ENCODE measurements around the gene NELFA.

Gene NELFA

GRCh38 chr4:1973218-1973617, 35.6 kb downstream of the NELFA start:
- no peak overlapping the region for H3K4me3 Mint-ChIP-seq

GRCh38 chr4:1972414-1972813, 36.4 kb downstream of the NELFA start:
- H3K9me3 Mint-ChIP-seq, result no peaks in the 10 kb centered on the region
- peaks cover 74% of the 10 kb centered on the region for H3K36me3 Mint-ChIP-seq (ENCODE audit: low read depth)
- no peaks in the 10 kb centered on the region for H3K27me3 Mint-ChIP-seq
- H3K4me1 Mint-ChIP-seq (ENCODE audit: low read depth), result no peaks in the 10 kb centered on the region
- no peak overlapping the region for H3K27ac Mint-ChIP-seq
- no peak overlapping the region for H3K4me3 Mint-ChIP-seq

More at GRCh38 chr4:1973218-1973617, 35.6 kb downstream of the NELFA start:
- no peaks in the 10 kb centered on the region for H3K27me3 Mint-ChIP-seq
- H3K9me3 Mint-ChIP-seq, result no peaks in the 10 kb centered on the region
- peaks cover 73% of the 10 kb centered on the region for H3K36me3 Mint-ChIP-seq (ENCODE audit: low read depth)
- H3K27ac Mint-ChIP-seq, result no peak overlapping the region
- H3K4me1 Mint-ChIP-seq (ENCODE audit: low read depth), result no peaks in the 10 kb centered on the region

GRCh38 chr4:1971456-1972200, 37.1 kb downstream of the NELFA start:
- Mint-ChIP-seq H3K36me3 (ENCODE audit: low read depth) (peaks cover 69% of the 10 kb centered on the region), H3K4me1 (ENCODE audit: low read depth) (no peaks in the 10 kb centered on the region), H3K9me3 (no peaks in the 10 kb centered on the region), H3K27me3 (no peaks in the 10 kb centered on the region), H3K27ac (no peak overlapping the region), H3K4me3 (no peak overlapping the region)

GRCh38 chr4:1970926-1971325, 37.8 kb downstream of the NELFA start:
- Mint-ChIP-seq H3K27me3 (no peaks in the 10 kb centered on the region), H3K9me3 (no peaks in the 10 kb centered on the region), H3K4me1 (ENCODE audit: low read depth) (no peaks in the 10 kb centered on the region), H3K4me3 (no peak overlapping the region), H3K27ac (no peak overlapping the region), H3K36me3 (ENCODE audit: low read depth) (peaks cover 69% of the 10 kb centered on the region)

GRCh38 chr4:1969928-1970723, 38.6 kb downstream of the NELFA start:
- Mint-ChIP-seq H3K27me3 (no peaks in the 10 kb centered on the region), H3K4me3 (no peak overlapping the region), H3K27ac (no peak overlapping the region), H3K36me3 (ENCODE audit: low read depth) (peaks cover 69% of the 10 kb centered on the region), H3K4me1 (ENCODE audit: low read depth) (peaks cover 5% of the 10 kb centered on the region), H3K9me3 (no peaks in the 10 kb centered on the region)

- H3K9me3 Mint-ChIP-seq, result no peaks in the 10 kb centered on the region
- no peak overlapping the region for H3K4me3 Mint-ChIP-seq
- peaks cover 70% of the 10 kb centered on the region for H3K36me3 Mint-ChIP-seq (ENCODE audit: low read depth)
- peaks cover 7% of the 10 kb centered on the region for H3K4me1 Mint-ChIP-seq (ENCODE audit: low read depth)
- no peak overlapping the region for H3K27ac Mint-ChIP-seq
- no peaks in the 10 kb centered on the region for H3K27me3 Mint-ChIP-seq
Observed at GRCh38 chr4:1968686-1969295, 40.0 kb downstream of the NELFA start.

- Mint-ChIP-seq H3K9me3 (no peaks in the 10 kb centered on the region), H3K4me3 (no peak overlapping the region), H3K36me3 (ENCODE audit: low read depth) (peaks cover 79% of the 10 kb centered on the region), H3K4me1 (ENCODE audit: low read depth) (peaks cover 7% of the 10 kb centered on the region), H3K27ac (no peak overlapping the region), H3K27me3 (no peaks in the 10 kb centered on the region)
Observed at GRCh38 chr4:1967512-1968149, 41.1 kb downstream of the NELFA start.

GRCh38 chr4:1964971-1965370, 43.8 kb downstream of the NELFA start:
- H3K27ac Mint-ChIP-seq, result no peak overlapping the region
- peaks cover 7% of the 10 kb centered on the region for H3K4me1 Mint-ChIP-seq (ENCODE audit: low read depth)
- peaks cover 86% of the 10 kb centered on the region for H3K36me3 Mint-ChIP-seq (ENCODE audit: low read depth)
- H3K4me3 Mint-ChIP-seq, result no peak overlapping the region
- no peaks in the 10 kb centered on the region for H3K9me3 Mint-ChIP-seq
- no peaks in the 10 kb centered on the region for H3K27me3 Mint-ChIP-seq

GRCh38 chr4:1964443-1964842, 44.3 kb downstream of the NELFA start:
- H3K27ac Mint-ChIP-seq, result no peak overlapping the region
- no peak overlapping the region for H3K4me3 Mint-ChIP-seq
- no peaks in the 10 kb centered on the region for H3K9me3 Mint-ChIP-seq
- no peaks in the 10 kb centered on the region for H3K27me3 Mint-ChIP-seq
- H3K36me3 Mint-ChIP-seq (ENCODE audit: low read depth), result peaks cover 88% of the 10 kb centered on the region
- H3K4me1 Mint-ChIP-seq (ENCODE audit: low read depth), result peaks cover 7% of the 10 kb centered on the region

- Mint-ChIP-seq H3K9me3 (no peaks in the 10 kb centered on the region), H3K4me1 (ENCODE audit: low read depth) (peaks cover 7% of the 10 kb centered on the region), H3K4me3 (no peak overlapping the region), H3K27me3 (no peaks in the 10 kb centered on the region), H3K36me3 (ENCODE audit: low read depth) (peaks cover 88% of the 10 kb centered on the region), H3K27ac (no peak overlapping the region)
Observed at GRCh38 chr4:1962980-1963379, 45.8 kb downstream of the NELFA start.

- Mint-ChIP-seq H3K4me3 (no peak overlapping the region), H3K9me3 (no peaks in the 10 kb centered on the region), H3K36me3 (ENCODE audit: low read depth) (peaks cover 92% of the 10 kb centered on the region), H3K27ac (no peak overlapping the region), H3K4me1 (ENCODE audit: low read depth) (peaks cover 7% of the 10 kb centered on the region), H3K27me3 (no peaks in the 10 kb centered on the region)
Observed at GRCh38 chr4:1961563-1961962, 47.2 kb downstream of the NELFA start.

GRCh38 chr4:1961038-1961437, 47.7 kb downstream of the NELFA start:
- H3K4me1 Mint-ChIP-seq (ENCODE audit: low read depth), result peaks cover 7% of the 10 kb centered on the region
- no peaks in the 10 kb centered on the region for H3K9me3 Mint-ChIP-seq
- H3K4me3 Mint-ChIP-seq, result no peak overlapping the region
- H3K27me3 Mint-ChIP-seq, result no peaks in the 10 kb centered on the region
- H3K27ac Mint-ChIP-seq, result no peak overlapping the region
- peaks cover 94% of the 10 kb centered on the region for H3K36me3 Mint-ChIP-seq (ENCODE audit: low read depth)

GRCh38 chr4:1960170-1960825, 48.5 kb downstream of the NELFA start:
- no peak overlapping the region for H3K27ac Mint-ChIP-seq
- H3K36me3 Mint-ChIP-seq (ENCODE audit: low read depth), result peaks cover 93% of the 10 kb centered on the region
- H3K27me3 Mint-ChIP-seq, result no peaks in the 10 kb centered on the region
- peaks cover 4% of the 10 kb centered on the region for H3K4me1 Mint-ChIP-seq (ENCODE audit: low read depth)
- H3K9me3 Mint-ChIP-seq, result no peaks in the 10 kb centered on the region
- no peak overlapping the region for H3K4me3 Mint-ChIP-seq

- Mint-ChIP-seq H3K27ac (no peak overlapping the region), H3K36me3 (ENCODE audit: low read depth) (peaks cover 93% of the 10 kb centered on the region), H3K4me3 (no peak overlapping the region), H3K9me3 (no peaks in the 10 kb centered on the region), H3K27me3 (no peaks in the 10 kb centered on the region), H3K4me1 (ENCODE audit: low read depth) (no peaks in the 10 kb centered on the region)
Observed at GRCh38 chr4:1959104-1959384, 49.7 kb downstream of the NELFA start.

All from stimulated activated naive CD8-positive, alpha-beta T cell treated with anti-CD3 and anti-CD28 coated beads, Interleukin-15, Interleukin-2, amounts not matched to agents 100 ng/mL and 50 ng/mL, for 24 hours (primary cell).